GM20431 (cell line): ENCODE results near the gene PUS1.
"Not testable (repeated sequence)": the region's sequence is repeated elsewhere in the genome, so short reads cannot be mapped to it uniquely, and the experiment has no call there.

Experiments
- in situ Hi-C: fragments of 300-500 bp; cut with MseI, MboI; formaldehyde crosslinking; loops from one replicate; pipeline ENCODE4 v1.15.0; 2020; ENCODE audit warnings: low sequenced_read_pairs; ENCODE audit not compliant: unreplicated experiment

PUS1 gene

DNA sequence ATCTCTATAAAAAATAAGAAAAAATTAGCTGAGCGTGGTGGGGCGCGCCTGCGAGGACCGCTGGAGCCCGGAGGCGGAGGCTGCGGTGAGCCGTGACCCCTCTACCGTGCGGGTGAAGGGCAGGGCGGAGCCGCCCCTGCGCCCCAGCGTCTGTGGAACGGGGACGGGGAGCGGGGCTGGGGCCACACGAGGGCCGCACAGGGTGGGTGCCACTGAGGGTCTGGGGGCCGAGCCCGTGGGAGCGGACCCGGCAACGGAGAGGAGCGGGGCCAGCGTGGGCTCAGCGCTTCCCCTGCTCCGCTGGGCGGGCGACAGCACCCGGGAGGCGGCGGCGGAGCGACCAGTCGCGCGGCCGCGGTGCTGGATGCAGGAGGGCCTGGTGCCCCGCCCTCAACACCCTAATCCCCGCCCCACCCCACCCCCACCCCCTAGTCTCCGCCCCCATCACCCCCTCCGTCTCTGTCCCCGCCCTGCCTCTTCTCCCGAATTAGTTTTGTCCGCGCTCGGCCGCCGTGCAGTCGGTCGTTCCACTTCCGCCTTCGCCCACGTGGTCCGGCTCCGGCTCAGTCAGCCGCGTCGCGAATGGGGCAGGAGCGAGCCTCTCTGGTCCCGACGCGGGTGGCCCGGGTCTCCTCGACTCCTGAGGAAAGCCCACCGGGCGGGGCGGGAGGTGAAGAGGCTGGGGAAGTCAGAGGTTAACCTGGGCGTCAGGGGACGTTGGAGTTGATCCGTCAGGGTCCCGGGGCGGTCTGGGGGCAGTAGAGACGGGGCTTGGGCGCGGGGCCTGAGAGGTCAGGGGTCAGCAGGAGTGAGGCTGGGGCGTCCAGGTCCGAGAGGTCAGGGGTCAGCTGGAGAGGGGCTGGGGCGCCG, at the start of gene PUS1:
Gene PUS1 (plus strand): TSS at position 566 of the 870 bp plus-strand sequence. CDS start 447 bp downstream, outside the sequence.
- in situ Hi-C loops: no loop called here

DNA sequence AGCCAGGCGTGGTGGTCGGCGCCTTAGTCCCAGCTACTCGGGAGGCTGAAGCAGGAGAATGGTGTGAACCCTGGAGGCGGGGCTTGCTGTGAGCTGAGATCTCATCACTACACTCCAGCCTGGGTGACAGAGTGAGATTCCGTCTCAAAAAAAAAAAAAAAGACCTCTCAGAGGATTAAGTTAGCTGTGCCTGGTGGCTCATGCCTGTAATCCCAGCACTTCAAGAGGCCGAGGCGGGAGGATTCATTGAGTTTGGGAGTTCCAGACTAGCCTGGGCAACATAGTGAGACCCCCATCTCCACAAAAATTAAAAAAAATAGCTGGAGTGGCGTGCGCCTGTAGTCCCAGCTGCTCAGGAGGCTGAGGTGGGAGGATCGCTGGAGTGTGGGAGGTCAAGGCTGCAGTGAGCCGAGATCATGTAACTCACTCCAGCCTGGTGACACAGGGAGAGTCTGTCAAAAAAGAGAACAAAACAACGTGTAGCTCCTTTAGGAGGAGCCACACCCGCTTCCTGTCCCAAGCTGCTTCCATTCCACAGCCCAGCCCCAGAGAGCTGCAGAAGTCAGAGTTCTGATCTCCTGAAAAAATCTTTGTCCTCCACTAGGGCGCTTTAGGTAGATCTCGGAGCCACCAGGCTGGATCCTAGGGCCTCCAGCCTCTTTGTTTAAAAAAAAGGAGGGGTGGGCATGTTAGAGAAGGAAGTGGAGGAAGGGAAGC, 46.1 kb upstream of the PUS1 start:
- in situ Hi-C loops: no loop called here

DNA sequence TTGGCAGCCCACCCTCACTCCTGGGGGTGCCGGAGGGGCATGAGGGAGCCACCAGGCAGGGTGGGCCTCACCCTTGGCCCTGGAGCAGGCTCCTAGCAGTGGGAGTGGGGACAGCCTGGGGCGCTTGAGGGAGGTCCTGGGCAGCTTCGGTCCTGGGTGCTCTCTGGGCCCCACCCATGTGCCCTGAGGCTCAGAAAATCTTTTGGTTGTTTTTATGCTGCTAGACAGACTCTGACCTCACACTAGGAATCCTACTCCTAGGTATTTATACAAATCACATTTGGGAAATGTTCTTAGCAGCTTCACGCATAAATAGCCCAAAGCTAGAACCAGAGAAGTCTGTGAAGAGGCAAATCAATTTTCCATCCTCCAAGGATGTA, 45.6 kb upstream of the PUS1 start:
- in situ Hi-C loops: no loop called here

DNA sequence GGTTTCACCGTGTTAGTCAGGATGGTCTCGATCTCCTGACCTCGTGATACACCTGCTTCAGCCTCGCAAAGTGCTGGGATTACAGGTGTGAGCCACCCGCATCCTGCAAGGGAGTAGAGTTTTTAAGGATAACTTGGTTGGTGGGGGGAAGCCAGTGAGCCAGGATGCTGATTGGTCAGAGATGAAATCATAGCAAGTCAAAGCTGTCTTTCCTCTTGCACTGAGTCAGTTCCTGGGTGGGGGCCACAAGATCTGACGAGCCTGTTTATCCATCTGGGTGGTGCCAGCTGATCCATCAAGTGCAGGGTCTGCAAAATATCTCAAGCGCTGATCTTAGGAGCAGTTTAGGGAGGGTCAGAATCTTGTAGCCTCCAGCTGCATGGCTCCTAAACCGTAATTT, 44.0 kb upstream of the PUS1 start:
- in situ Hi-C loops: not testable (repeated sequence)

DNA sequence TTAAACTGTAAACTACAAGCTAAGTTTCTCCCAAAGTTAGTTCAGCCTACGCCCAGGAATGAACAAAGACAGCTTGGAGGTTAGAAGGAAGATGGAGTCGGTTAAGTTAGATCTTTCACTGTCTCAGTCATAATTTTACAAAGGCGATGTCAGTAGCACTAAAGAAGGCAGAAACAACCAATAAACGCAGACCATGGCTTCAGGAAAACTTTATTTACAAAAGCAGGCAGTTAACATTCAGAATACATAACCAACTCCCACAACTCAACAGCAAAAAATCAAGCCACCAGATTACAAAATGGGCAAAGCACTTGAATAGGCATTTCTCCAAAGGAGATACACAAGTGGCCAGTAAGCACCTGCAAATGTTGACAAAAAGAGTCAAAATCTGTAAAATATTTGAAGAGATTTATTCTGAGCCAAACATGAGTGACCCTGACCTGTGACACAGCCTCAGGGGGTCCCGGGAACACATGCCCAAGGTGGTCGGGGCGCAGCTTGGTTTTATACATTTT, 43.5 kb upstream of the PUS1 start:
- in situ Hi-C loops: no loop called here

DNA sequence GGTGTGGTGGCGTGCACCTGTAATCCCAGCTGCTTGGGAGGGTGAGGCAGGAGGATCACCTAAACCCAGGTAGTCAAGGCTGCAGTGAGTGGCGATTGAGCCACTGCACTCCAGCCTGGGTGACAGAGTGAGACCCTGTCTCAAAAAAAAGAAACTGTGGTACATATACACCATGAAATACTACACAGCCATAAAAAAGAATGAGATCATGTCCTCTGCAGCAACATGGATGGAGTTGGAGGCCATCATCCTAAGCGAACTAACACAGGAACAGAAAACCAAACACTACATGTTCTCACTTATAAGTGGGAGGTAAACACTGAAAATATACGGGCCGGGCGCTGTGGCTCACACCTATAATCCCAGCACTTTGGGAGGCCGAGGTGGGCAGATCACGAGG, 37.4 kb upstream of the PUS1 start:
- in situ Hi-C loops: not testable (repeated sequence)

DNA sequence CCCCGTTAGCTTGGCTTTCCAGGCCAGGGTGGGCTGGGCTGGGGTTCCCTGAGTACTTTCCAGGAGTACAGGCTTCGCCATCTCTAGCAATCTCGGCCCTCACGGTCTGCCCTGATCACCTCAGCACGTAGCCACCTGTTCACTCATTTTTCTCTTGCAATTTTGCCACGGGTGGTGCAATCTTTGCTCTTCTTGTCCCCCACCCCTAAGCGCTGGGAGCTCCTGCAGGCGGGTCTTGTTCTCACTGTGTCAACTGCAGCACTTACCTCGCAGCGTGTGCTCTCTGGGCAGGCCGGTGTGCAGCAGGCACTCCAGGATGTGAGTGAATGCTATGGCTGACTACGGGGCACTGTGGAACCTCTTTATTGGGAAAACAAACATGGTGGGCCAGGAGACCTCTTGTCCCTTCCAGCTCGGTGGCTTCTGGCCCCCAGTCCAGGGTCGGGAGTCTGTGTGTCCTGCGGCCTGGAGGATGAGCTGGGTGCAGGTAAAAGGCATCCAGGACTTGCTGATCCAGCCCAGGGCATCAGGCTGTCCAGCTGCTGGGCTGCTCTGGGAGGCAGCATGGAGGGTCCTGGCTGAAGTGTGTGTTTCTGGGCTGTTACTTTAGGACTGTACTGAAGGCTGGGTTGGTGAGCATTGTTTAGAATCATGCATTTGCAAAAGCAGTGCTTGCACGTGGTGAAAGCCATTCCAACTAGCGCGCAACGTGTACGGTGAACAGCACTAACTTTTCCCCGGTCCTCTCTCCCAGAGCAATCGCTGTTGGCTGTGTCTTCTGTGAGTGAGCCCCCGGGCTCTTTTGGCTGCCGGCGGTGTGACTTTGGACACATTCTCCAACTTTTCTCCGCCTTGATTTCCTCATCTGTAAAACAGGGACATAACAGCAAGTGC, 36.1 kb upstream of the PUS1 start:
- in situ Hi-C loops: no loop called here

DNA sequence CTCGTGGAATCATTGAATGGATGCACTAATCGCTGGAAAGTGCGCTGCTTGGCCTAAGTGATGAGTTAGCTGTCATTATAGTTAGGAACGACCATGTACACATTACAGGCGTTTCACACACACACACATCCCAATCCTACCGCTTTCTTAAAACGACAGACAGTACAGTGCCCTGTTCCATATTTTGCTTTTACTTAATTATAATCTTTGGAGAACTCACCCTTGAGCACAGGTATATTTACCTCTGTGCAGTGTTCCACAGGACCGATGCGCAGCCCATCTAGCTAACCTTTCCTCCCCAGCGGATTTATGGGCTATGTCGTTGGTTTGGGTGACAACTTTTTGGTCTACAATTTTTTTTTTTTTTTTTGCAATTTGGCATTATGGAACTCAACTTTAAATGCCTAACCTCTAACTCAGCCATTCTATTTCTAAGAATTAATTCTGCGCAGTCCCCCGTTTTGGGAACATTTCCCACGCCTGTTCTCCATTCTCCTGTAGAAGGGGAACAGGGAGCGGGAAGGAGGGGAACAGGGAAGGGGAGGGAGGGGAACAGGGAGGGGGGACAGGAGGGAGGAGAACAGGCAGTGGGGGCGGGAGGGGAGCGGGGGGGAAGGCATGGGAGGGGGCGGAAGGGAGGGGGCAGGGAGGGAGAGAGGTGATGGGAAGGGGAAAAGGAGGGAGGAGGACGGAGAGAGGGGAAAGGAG, 35.3 kb upstream of the PUS1 start:
- in situ Hi-C loops: no loop called here

DNA sequence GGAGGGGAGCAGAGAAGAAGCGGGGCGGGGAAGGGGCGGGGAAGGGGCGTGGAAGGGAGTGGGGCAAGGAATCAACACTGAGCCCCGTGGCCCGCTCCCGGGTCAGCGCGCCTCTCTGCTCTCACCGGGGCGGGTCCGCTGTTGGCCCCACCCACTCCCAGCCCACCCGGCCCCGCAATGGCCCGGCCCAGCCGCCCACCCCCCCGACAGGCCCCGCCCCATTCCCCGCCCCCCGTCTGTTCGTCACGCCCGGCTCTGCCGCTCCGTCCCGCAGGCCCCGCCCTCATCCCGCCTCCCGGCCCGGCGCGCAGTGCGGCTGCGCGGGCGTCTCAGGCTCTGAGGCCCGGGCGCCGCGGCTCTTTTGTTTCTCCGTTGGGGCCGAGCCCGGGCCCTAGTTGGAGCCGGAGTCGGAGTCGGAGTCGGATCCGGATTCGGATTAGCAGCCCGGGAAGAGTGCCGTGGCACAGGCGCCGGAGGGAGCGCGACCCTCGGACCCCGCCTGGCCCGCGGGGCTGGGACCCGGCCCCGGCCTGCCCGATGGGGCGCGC, 34.7 kb upstream of the PUS1 start, which contains the start of gene ULK1:
Gene ULK1 (plus strand): TSS at position 310 of the 548 bp plus-strand sequence. CDS start 380 bp downstream, outside the sequence.
- in situ Hi-C loops: no loop called here

DNA sequence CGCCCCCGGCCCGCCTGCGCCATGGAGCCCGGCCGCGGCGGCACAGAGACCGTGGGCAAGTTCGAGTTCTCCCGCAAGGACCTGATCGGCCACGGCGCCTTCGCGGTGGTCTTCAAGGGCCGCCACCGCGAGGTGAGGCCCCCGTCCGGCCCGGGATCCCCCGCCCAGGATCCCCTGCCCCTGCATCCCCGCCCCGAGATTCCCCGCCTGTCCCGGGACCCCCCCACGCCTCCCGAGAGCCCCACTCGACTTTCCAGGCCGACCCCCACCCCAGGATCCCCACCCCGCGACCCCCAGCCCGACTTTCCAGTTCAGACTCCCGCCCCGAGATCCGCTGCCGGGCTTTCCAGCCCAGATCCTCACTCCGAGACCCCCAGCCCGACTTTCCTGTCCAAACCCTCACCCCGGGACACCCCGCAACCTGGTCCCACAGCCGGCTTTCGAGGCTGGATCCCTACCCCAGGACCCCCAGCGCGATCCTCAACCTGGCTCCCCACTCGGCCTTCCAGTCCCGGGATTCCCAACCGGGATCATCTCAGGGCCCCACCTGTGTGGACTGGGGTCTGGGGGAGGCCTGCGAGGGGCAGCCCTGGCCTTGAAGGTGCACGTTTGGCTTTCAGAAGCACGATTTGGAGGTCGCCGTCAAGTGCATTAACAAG, 34.0 kb upstream of the PUS1 start:
- in situ Hi-C loops: no loop called here

DNA sequence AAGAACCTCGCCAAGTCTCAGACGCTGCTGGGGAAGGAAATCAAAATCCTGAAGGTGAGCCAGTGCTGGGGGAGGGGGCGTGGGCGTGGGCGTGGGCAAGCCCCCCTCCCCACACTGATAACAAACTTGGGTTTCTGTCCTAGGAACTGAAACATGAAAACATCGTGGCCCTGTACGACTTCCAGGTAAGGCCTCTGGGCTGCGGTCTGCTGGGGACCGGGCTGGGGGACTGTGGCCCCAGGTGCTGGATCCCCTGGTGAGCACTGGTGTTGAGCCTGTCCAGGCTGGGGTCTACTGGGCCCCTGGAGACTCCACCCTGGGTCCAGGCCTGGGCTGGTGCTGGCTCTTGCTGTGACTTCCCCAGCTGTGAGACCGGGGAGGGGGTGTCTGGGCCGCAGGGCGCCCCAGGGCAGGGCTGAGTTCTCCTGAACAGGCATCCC, 33.4 kb upstream of the PUS1 start:
- in situ Hi-C loops: no loop called here

DNA sequence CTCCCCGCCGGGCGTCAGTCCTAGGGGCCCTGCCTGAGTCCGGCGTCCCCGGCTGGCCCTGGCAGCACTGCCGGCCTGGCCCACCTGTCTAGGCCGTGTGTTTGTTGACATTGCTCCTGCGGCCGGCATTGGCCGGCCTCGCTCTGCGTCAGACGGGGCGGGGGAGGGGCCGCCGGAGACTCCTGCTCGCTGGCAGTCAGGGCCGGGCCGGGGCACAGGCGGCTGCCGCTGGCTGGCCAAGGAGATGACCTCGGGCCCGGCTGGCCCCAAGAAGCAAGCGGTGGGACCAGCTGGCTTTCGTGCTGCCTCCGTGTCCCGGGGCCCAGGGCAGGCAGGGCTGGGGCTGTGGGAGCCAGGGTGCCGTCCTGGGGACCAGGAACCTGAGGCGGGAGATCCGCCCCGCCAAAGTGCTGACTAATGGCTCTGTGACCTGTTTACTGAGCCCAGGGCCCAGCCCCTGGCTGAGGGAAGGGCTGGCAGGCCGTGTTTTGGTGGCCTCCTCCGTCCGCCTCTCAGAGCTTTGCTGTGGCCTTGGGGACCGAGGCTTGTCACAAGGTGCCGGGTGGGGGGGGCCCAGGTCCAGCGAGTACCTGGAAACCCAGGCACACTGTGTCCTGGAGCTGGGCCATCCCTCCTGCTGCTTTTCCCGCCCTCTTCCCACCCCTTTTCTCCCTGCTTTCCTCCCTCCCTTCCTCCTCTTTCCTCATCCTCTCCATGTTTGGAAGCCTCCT, 32.8 kb upstream of the PUS1 start:
- in situ Hi-C loops: no loop called here

DNA sequence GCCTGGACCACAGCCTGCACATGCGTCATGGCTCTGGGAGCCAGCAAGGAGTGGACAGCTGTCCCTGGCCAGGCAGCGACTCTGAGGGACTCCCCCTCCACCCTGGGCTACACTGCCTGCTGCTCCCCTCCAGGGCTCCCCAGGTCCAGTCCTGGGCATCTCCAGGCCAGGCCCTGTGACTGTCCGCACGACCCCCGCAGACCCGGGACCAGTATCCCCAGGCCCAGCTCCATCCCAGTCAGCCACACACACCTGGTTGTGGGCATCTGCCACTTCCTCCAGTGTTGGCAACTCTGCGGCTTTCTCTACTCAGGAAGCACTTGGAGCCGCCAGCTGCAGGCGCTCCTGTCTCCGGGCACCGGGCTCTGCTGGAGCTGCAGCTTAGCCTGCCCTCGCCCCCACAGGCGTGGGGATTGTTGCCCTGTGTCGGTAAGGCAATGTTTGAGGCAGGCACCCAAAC, 32.2 kb upstream of the PUS1 start:
- in situ Hi-C loops: no loop called here

DNA sequence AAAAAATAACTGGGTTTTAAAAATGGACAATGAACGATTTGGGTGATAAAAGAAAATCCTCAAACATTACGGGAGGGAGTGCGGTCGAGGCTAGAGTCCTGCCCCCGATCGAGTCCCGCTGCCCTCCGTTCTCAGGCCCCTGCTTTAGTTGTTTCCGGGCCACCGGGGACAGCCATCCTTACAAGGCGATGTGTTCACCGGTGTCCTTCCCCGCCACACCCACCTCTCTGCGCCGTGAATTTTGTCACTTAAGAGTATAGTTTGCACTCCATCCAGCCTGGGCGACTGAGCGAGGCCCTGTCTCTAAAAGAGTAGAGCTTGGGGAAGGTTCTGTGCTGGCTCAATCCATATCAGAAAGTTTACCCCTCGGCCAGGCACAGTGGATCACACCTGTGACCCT, 31.8 kb upstream of the PUS1 start:
- in situ Hi-C loops: no loop called here

DNA sequence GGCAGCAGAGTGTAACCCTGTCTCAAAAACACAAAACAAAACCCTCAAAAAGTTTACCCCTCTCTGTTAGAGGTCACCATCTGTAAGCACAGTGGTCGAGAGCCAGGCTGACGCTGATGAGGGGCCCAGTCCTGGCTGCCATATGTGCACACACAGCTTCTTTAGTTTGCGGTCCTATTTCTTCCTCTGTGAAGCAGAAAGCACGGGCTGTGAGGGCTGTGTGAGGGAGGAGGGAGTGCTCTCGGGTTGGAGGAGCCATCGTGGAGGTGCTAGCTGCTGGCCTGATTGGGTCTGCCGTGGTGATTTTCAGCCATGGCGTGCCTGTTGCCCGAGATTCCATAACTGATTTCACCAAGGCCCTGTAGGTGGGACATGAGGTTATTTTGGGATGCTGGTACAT, 31.2 kb upstream of the PUS1 start:
- in situ Hi-C loops: no loop called here

DNA sequence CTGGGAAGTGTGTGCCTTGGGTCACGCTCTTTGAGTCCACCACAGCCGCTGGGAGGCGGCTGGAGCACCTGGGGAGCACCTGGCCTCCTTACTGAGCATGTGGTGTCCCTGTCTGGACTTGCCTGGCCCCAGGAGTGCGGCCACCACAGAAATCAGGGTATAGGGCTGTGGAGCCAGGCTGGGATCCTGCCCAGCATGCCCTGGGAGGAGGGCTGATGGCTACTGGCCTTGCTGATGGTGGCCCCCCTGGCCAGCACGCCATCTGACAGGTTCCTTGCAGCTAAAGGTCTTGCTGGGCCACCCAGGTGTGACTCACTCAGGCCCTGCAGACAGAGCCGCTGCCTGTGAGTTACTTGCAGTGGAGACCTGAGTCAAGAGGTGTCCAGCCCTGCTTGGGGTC, 28.7 kb upstream of the PUS1 start:
- in situ Hi-C loops: no loop called here

DNA sequence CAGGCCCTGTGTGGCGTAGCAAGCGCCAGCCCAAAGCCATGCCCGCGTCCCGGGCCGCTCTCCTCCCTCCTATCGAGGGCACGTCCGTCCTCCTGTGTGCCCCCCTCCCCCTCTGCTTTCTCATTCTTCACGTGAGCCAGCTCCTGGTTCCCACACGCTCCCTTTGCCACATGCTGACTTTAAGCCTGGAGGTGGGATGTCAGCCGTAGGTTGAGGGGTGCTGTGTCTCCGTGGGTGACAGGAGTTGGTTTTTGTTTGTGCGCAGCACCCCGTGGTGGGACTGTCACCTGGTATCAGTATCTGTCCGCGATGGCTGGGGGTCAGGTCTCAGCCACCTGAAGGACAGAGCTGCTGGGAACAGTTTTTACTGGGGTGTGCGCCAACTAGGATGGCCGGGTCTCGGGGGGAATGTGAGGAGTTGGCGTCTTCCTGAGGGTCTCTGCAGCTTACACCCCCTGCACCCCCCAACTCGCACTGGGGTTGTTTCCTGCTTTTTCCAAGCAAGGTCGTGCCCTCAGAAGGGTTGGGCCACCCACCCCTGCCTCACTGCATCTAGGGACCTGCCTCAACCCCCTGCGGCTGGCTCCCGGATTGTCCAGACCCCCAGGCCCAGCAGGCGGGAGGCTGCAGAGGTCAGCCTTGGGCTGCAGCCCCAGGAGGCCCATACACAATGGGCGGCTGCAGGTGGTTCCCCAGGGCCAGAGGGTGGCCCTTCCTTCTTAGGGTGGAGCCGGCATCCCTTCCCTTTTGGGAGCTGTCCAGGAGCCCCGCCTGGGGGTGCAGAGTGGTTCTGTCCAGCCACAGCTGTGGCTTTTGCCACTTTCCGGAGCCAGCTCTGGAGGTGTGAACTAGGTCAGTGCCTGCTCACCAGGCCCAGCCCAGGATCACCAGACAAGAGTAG, 27.4 kb upstream of the PUS1 start:
- in situ Hi-C loops: no loop called here
